ENCODE results near the gene ZNRF1.

GRCh38 chr16:75005697-75006096, 6.9 kb downstream of the ZNRF1 start:
- TF ChIP-seq CTCF (IDR thresholded peaks at IDR 0.05) (no peak), EZH2 (IDR thresholded peaks at IDR 0.05; ENCODE audit: borderline replicate concordance, insufficient read depth, low read depth, low read length, poor library complexity, severe bottlenecking) (no peak)

Data from B cell (primary cell).